Brain microvascular endothelial cell (primary cell): ENCODE results near the gene BHLHA15.

Source experiments
- DNase-seq: peaks from one replicate; pipeline ENCODE4 v3.0.0-alpha.2; 2020
- H3K27ac ChIP-seq: fragments of 250-450 bp; sonication (Bioruptor Pico); 2 replicates; pipeline ENCODE4 v1.5.1; 2020; ENCODE audit warnings: mild to moderate bottlenecking, moderate library complexity
- H3K27me3 ChIP-seq: fragments of 250-450 bp; sonication (Bioruptor Pico); replicated peaks from 2 replicates; pipeline ENCODE4 v1.5.1; 2020; ENCODE audit warnings: mild to moderate bottlenecking
- H3K36me3 ChIP-seq: fragments of 250-450 bp; sonication (Bioruptor Pico); replicated peaks from 2 replicates; pipeline ENCODE4 v1.5.1; 2020; ENCODE audit warnings: mild to moderate bottlenecking
- H3K4me3 ChIP-seq: 2 replicates; pipeline ENCODE4 v1.5.1; 2011; ENCODE audit warnings: low read depth, mild to moderate bottlenecking, control low read depth, low read length, moderate library complexity
- in situ Hi-C: cut with HindIII; loops from 2 replicates; pipeline ENCODE4 v1.10.0; 2017; ENCODE audit warnings: low sequenced_read_pairs, low pct_ligation_motif_present
- TF ChIP-seq, protein P1 (sequence below): IDR thresholded peaks from 2 replicates; pipeline ENCODE4 v1.5.1; 2011; ENCODE audit warnings: low read depth, mild to moderate bottlenecking, moderate library complexity, low read length, control low read depth, inconsistent platforms; ENCODE audit errors: missing control alignments

Gene BHLHA15

GRCh38 chr7:98229441-98229840 is 18.2 kb downstream of the BHLHA15 start:
- peaks cover 7% of the 10 kb centered on the region for H3K36me3 ChIP-seq

GRCh38 chr7:98229991-98230745 is 18.9 kb downstream of the BHLHA15 start:
- Histone ChIP-seq H3K4me3 (no peak overlapping the region), H3K36me3 (peaks cover 7% of the 10 kb centered on the region), H3K27ac (no peak overlapping the region), H3K27me3 (no peaks in the 10 kb centered on the region)
- in situ Hi-C loops = no loop called here
- no peak for DNase-seq
- TF ChIP-seq, protein P1, sequence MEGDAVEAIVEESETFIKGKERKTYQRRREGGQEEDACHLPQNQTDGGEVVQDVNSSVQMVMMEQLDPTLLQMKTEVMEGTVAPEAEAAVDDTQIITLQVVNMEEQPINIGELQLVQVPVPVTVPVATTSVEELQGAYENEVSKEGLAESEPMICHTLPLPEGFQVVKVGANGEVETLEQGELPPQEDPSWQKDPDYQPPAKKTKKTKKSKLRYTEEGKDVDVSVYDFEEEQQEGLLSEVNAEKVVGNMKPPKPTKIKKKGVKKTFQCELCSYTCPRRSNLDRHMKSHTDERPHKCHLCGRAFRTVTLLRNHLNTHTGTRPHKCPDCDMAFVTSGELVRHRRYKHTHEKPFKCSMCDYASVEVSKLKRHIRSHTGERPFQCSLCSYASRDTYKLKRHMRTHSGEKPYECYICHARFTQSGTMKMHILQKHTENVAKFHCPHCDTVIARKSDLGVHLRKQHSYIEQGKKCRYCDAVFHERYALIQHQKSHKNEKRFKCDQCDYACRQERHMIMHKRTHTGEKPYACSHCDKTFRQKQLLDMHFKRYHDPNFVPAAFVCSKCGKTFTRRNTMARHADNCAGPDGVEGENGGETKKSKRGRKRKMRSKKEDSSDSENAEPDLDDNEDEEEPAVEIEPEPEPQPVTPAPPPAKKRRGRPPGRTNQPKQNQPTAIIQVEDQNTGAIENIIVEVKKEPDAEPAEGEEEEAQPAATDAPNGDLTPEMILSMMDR = no peak

More at GRCh38 chr7:98229441-98229840, 18.2 kb downstream of the BHLHA15 start:
- no peak for DNase-seq
- TF ChIP-seq, protein P1 = no peak
- Histone ChIP-seq H3K27ac (no peak overlapping the region), H3K4me3 (no peak overlapping the region), H3K27me3 (no peaks in the 10 kb centered on the region)
- in situ Hi-C loops = no loop called here

GRCh38 chr7:98230746-98231471 is 19.7 kb downstream of the BHLHA15 start:
- Histone ChIP-seq H3K27ac (no peak overlapping the region), H3K27me3 (no peaks in the 10 kb centered on the region), H3K36me3 (peaks cover 7% of the 10 kb centered on the region), H3K4me3 (no peak overlapping the region)
- in situ Hi-C loops = no loop called here
- no peak for DNase-seq
- TF ChIP-seq, protein P1 = no peak

DNA sequence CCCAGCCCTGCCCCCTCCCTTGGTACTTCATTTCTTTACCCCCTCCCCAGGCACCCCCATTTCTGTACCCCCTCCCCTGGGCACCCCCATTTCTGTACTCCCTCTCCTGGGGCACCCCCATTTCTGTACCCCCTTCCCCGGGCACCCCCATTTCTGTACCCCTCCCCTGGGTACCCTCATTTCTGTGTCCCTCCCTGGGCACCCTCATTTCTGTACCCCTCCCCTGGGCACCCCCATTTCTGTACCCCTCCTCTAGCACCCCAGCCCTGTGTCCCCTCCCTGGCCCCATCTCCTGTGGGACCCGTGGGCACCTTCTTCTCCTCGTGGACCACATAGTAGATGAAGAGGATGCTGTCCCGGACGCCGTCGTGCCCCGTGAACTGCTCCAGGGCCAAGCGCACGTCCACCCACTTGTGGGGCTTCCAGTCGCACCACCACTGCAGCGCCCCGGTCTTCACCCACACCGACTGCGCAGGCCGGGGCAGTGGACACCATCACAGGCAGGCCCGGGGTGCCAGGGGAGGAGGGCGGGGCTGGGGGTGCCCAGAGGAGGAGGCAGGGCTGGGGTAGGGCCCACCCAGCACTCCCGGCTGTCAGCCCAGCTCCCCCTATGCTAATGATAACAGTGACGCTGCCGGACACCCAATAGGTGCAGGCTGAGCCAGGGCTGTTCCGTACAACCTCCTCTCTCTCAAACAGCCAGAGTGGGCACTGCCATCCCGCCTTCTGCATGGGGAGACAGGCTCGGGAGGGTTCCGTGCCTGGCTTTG is 20.4 kb downstream of the BHLHA15 start:
- no peak for DNase-seq
- Histone ChIP-seq H3K36me3 (peaks cover 7% of the 10 kb centered on the region), H3K4me3 (no peak overlapping the region), H3K27me3 (no peaks in the 10 kb centered on the region), H3K27ac (no peak overlapping the region)
- in situ Hi-C loops = no loop called here
- TF ChIP-seq, protein P1 = no peak

DNA sequence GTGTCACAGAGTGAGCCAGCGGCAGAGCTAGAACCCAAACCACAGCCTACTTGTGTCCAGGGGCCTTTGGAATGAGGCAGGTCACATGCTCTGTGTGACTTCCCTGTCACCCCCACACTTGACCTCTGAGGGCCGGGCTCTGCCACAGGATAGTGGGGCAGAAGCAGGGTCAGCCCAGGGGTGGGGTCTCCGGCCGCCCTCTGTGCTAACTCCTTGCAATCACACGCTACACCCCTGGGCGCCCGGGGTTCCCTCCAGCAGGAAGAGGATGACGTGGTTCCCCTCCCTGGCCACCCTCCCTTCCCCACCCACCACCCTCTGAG is 21.0 kb downstream of the BHLHA15 start:
- no peak for DNase-seq
- in situ Hi-C loops = no loop called here
- Histone ChIP-seq H3K27me3 (no peaks in the 10 kb centered on the region), H3K4me3 (no peak overlapping the region), H3K27ac (no peak overlapping the region), H3K36me3 (peaks cover 7% of the 10 kb centered on the region)
- TF ChIP-seq, protein P1 = no peak
